NCI-H2196 treated with DMSO at 0.1 percent for 48 hours (cell line): ENCODE data around the gene PPIL3.

Source experiments
- DNase-seq: peaks from one replicate; lab custom pipeline; 2025; ENCODE audit not compliant: unreplicated experiment; lab: John Stamatoyannopoulos, UW

Gene PPIL3

GRCh38 chr2:200861617-200862155, 27.2 kb downstream of the PPIL3 start:
- DNase-seq, result no peak

DNA sequence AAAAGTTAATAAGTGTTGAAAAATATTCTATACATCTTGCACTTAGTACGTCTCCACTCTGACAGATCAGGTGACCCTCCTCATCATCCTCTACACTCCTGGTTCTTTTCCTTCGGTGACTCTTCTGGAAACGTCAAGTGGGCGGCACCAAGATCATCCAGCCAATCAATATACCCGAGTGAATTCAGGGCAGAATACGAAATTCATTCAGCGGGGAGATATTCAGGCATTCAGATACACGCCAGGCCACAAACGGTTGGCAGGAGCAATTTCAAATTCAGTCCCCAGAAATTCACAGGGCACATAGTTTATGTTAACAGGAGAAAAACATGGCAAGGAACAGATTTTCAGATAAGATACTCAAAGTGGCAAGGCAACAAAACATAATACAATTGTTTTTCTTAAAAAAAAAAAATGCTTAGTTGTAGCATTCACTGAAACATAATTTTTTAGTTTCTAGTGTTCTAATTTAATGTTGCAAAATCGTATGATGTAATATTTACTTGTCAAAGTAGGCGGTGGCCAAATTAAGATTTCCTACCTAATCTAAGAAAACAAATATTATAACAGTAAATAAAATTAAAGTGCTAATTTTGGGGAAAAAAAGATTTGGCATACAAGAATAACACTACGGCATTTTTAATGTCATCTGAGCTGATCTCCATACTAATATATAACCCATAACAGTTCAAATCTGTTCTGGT, 28.6 kb downstream of the PPIL3 start:
- no peak for DNase-seq

- no peak for DNase-seq
Observed at GRCh38 chr2:200856806-200857205, 32.1 kb downstream of the PPIL3 start.

DNA sequence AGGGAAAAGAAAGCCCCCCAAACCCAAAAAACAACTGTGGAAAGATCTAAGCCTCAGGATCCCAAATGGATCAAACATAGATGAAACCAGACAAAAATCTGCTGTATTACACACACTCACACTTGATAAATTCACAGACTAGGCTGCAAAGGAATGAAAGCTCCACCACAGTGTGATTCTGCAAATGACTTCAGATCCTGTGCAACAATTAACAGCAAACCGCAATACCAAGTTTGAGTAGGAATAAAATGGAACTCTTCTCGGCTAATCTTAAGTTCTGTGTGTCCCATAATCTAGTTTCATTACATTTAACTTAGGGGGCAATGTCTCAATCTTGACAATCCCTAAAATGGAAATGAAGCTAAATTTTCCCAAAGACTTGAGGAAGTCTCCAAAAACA, 36.3 kb downstream of the PPIL3 start:
- no peak for DNase-seq

- no peak for DNase-seq
Observed at GRCh38 chr2:200851398-200852248, 37.3 kb downstream of the PPIL3 start.

DNA sequence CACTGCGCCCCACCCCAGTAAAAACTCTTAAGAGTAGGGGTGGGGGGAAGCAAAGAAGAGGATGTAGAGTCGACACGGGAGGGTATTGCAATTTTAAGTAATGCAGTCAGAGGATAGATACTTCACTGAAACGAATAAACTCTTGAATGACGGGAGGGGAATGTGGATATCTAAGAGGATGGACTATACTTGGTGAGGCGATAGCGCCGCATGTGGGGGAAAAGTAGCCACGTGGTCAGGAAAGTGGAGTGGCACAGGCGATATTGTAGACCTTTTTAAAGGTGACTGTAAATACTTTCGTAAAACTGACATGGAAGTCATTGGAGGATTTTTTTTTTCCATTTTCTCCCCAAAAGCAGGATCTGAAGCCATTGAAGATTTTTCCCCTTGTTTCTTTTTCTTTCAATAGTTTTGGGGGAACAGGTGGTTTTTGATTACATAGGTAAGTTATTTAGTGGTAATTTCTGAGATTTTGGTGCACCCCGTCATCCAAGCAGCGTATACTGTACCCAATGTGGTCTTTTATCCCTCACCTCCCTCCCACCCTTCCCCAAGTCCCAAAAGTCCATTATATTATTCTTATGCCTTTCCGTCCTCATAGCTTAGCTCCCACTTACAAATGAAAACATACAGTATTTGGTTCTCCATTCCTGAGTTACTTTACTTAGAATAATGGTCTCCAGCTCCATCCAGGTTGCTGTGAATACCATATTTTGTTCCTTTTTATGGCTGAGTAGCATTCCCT, 38.2 kb downstream of the PPIL3 start:
- DNase-seq, result no peak

DNA sequence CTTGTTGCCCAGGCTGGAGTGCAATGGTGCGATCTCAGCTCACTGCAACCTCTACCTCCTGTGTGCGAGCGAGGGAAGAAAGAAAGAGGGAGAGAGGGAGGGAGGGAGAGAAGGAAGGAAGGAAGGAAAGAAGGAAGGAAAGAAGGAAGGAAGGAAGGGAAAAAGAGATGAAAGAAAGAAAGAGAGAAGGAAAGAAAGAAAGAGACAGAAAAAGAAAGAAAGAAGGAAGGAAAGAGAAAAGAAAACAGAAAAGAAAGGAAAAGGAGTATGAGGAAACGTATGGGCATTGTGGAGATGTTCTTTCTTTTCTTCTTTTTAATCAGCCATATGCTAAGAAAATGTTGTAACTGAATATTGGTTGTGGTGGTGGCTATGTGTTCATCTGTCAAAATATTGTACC, 40.9 kb downstream of the PPIL3 start:
- no peak for DNase-seq

- no peak for DNase-seq
Observed at GRCh38 chr2:200847269-200847668, 41.6 kb downstream of the PPIL3 start.

- no peak for DNase-seq
Observed at GRCh38 chr2:200845669-200846325, 43.1 kb downstream of the PPIL3 start.

GRCh38 chr2:200845194-200845593, 43.7 kb downstream of the PPIL3 start:
- no peak for DNase-seq

DNA sequence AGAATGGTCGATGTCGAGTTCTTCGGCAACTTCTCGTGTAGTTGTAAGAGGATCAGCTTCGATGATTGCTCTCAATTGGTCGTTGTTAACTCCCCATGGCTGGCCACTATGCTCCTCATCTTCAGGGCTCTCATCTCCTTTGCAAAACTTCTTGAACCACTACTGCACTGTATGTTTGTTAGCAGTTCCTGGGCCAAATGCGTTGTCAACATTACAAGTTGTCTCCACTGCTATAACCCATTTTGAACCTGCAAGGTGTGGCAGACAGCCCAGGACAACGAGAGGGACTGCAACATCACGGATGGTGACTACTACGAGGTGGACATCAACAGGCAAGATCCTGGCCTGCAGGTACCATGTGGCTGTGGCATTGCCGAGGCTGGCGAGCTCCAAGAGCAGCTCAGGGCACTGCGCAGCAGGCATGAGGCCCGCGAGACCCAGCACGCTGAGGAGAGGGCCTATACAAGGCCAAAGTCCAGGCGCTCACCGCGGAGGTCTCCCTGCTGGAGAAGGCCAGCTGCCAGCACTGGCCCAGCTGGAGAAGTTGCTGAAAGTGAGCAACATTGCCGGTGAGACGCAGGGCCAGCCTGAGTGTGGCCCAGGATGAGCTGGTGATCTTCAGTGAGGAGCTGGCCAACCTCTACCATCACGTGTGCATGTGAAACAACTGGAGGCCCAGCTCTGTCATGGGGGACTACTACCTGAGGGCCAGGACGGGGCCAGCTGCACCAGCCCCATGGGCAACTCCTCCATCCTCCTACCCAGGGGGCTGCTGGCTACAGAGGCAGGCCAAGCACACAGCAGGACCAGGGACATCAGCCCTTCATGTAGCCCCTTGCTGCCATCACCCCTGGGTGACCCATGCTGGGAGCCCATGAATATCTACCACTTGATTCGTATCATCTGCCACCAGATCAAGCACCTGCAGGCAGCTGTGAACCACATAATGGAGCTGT, 44.6 kb downstream of the PPIL3 start:
- no peak for DNase-seq

DNA sequence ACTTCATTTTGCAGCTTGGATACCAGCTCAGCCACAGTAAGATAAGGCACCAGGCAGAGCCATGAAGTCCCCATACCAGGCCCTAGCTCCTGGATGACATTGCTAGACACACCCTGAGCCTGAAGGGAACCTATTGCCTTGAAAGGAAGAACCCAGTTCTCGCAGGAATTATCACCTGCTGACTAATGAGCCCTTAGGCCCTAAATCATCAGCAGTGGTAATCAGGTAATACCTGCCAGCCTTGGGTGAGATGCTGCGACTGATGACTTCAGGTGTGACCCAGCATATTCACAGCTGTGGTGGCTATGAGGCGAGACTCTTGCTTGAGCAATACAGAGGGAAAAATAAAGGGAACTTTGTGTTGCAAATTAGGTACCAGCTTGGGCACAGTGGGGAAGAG, 49.4 kb downstream of the PPIL3 start:
- DNase-seq, result no peak

- DNase-seq, result no peak
Observed at GRCh38 chr2:200834701-200835100, 54.2 kb downstream of the PPIL3 start.

- DNase-seq, result no peak
Observed at GRCh38 chr2:200829258-200829655, 59.6 kb downstream of the PPIL3 start.

GRCh38 chr2:200828572-200829257, 60.2 kb downstream of the PPIL3 start:
- DNase-seq, result no peak

- no peak for DNase-seq
Observed at GRCh38 chr2:200828104-200828503, 60.8 kb downstream of the PPIL3 start.

- DNase-seq, result no peak
Observed at GRCh38 chr2:200821686-200822245, 67.1 kb downstream of the PPIL3 start.
